ENCODE data around the gene GTF2I. TPM values are rescaled to one million over a fixed set of nuclear protein-coding genes. Genes with fewer than 3 reads are reported as not detected.

The GTF2I gene
- total RNA-seq, 1 donor from 2014 or later: 124 TPM

DNA sequence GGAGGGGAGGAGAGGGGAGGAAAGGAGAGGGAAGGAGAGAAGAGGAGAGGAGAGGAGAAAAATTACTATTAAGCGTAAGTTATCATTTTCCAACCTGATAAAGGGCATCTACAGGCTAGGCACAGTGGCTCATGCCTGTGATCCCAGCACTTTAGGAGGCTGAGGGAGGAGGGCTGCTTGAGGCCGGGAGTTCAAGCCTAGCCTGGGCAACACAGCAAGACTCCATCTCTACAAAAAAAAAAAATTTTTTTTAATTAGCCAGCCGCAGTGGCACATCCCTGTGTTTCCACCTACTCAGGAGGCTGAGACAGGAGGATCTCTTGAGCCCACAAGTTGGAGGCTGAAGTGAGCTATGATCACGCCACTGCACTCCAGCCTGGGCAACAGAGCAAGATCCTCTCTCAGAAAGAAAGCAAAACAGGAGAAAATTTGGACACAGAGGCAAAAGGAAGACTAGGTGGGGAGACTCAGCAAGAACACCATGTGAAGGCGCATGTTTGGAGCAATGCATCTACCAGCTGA lies 35.2 kb upstream of the GTF2I start:
- no peak overlapping the region for H3K4me3 ChIP-seq
- DNase-seq (ENCODE audit: extremely low spot score in 2 of 2): no peak
- intact Hi-C loops (cut with DNase I): no loop called here
- no peak overlapping the region for H3K27ac ChIP-seq
- no peaks in the 10 kb centered on the region for H3K36me3 ChIP-seq
- H3K9me3 ChIP-seq: no peaks in the 10 kb centered on the region
- peaks cover 7% of the 10 kb centered on the region for H3K4me1 ChIP-seq
- no peak for TF ChIP-seq POLR2A (IDR thresholded peaks at IDR 0.05)
- no peaks in the 10 kb centered on the region for H3K27me3 ChIP-seq

DNA sequence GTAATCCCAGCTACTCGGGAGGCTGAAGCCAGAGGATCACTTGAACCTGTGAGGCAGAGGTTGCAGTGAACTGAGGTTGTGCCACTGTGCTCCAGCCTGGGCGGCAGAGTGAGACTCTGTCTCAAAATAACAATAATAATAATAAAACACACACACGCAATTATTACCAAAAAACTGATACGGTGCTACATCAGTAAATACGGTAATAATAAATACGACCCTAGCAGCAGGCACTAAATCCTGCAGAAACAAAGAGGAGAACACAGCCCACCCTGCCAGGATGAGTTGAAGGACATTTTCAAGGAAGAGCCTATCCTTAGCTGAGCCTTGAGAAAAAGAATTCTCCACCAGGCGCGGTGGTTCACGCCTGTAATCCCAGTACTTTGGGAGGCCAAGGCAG lies 34.4 kb upstream of the GTF2I start:
- Histone ChIP-seq H3K36me3 (no peaks in the 10 kb centered on the region), H3K4me1 (peaks cover 9% of the 10 kb centered on the region), H3K27ac (no peak overlapping the region), H3K4me3 (no peak overlapping the region), H3K9me3 (no peaks in the 10 kb centered on the region), H3K27me3 (no peaks in the 10 kb centered on the region)
- TF ChIP-seq POLR2AphosphoS5 (IDR thresholded peaks at IDR 0.05; ENCODE audit: insufficient read depth in 1 of 2, low read depth in 1 of 2): no peak
- TF ChIP-seq, protein P1, sequence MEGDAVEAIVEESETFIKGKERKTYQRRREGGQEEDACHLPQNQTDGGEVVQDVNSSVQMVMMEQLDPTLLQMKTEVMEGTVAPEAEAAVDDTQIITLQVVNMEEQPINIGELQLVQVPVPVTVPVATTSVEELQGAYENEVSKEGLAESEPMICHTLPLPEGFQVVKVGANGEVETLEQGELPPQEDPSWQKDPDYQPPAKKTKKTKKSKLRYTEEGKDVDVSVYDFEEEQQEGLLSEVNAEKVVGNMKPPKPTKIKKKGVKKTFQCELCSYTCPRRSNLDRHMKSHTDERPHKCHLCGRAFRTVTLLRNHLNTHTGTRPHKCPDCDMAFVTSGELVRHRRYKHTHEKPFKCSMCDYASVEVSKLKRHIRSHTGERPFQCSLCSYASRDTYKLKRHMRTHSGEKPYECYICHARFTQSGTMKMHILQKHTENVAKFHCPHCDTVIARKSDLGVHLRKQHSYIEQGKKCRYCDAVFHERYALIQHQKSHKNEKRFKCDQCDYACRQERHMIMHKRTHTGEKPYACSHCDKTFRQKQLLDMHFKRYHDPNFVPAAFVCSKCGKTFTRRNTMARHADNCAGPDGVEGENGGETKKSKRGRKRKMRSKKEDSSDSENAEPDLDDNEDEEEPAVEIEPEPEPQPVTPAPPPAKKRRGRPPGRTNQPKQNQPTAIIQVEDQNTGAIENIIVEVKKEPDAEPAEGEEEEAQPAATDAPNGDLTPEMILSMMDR (IDR thresholded peaks at IDR 0.05): no peak
- TF ChIP-seq POLR2A (IDR thresholded peaks at IDR 0.05): no peak
- intact Hi-C loops (cut with DNase I): no loop called here
- DNase-seq (ENCODE audit: extremely low spot score in 2 of 2): no peak

DNA sequence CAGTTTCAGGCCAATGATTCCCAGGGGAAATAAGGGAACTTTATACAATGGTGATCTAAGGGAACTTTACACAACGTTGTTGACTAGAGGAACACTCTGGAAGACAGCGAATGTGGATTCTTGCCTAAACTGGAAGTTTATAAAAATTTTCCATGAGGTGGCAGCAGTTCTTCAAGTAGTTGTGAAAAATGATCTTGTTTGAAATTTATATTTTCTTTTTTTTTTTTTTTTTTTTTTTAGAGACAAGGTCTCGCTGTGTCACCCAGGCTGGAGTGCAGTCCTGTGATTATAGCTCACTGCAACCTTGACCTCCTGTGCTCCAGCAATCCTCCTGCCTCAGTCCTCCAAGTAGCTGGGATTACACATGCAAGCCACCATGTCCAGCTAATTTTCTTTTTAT lies 32.1 kb upstream of the GTF2I start:
- intact Hi-C loops (cut with DNase I): no loop called here
- Histone ChIP-seq H3K4me3 (no peak overlapping the region), H3K36me3 (no peaks in the 10 kb centered on the region), H3K27me3 (no peaks in the 10 kb centered on the region), H3K4me1 (peaks cover 21% of the 10 kb centered on the region), H3K27ac (peak overlapping the region; percentile 54), H3K9me3 (no peaks in the 10 kb centered on the region)
- TF ChIP-seq POLR2AphosphoS5 (IDR thresholded peaks at IDR 0.05; ENCODE audit: insufficient read depth in 1 of 2, low read depth in 1 of 2): no peak
- no peak for TF ChIP-seq POLR2A (IDR thresholded peaks at IDR 0.05)
- TF ChIP-seq, protein P1 (IDR thresholded peaks at IDR 0.05): no peak
- DNase-seq (ENCODE audit: extremely low spot score in 2 of 2): no peak

DNA sequence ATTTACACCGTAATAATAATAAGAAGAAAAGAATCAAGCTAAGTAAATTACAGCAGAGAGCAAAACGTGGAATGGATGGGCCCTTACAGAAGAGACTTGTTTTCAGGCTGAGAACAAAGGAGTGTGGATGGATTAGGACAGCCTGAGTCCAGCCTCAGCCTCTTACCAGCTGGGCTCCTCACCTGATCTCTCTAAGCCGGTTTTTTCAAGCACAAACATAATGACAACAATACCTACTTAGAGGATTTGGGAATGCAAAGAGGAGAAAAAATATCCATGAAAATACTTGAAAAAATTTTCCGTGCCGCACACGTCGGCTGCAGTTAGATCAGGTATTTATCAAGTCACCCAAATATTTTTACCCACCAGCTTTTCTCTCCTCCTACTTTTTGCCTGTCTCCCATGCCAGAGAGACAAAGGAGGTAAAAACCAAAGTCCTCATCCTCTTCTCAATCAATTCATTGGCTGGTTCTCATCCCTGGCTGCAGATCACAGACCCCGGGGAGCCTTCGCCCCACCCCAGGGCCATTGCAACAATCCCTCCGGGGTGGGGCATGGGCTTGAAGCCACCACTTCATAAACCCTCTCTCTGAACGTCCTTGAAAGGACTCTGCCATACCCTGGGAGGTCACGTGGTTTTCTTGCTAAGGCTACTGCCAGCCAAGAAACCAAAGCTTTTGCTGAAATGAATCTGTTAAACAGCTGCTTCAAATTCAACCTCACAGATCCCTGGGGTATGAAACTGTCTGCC lies 29.7 kb upstream of the GTF2I start:
- no peak for DNase-seq (ENCODE audit: extremely low spot score in 2 of 2)
- no peak for TF ChIP-seq POLR2A (IDR thresholded peaks at IDR 0.05)
- TF ChIP-seq POLR2AphosphoS5 (IDR thresholded peaks at IDR 0.05; ENCODE audit: insufficient read depth in 1 of 2, low read depth in 1 of 2): peak in 1 of 2 donors; percentile 33
- TF ChIP-seq, protein P1 (IDR thresholded peaks at IDR 0.05): no peak
- Histone ChIP-seq H3K27me3 (no peaks in the 10 kb centered on the region), H3K27ac (peak overlapping the region; percentile 47), H3K4me1 (peaks cover 21% of the 10 kb centered on the region), H3K36me3 (no peaks in the 10 kb centered on the region), H3K9me3 (no peaks in the 10 kb centered on the region), H3K4me3 (no peak overlapping the region)
- intact Hi-C loops (cut with DNase I): no loop called here

DNA sequence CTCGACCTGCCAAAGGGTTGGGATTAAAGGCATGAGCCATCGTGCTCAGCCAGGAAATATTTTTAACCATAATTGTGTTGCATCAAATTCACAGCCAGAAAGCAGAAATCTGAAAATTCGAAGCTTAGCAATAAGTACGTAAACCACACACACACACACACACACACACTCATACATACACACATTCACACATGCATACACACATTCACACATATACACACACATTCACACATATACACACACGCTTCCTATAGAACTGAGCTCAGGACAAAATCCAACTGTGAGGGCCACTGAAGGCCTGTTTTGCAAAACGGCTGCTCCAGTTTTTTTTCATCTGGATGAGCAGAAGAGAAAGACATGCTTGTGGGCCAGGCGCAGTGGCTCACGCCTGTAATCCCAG lies 25.0 kb upstream of the GTF2I start:
- Histone ChIP-seq H3K27ac (no peak overlapping the region), H3K27me3 (no peaks in the 10 kb centered on the region), H3K9me3 (no peaks in the 10 kb centered on the region), H3K4me3 (no peak overlapping the region), H3K4me1 (peaks cover 29% of the 10 kb centered on the region), H3K36me3 (no peaks in the 10 kb centered on the region)
- TF ChIP-seq POLR2AphosphoS5 (IDR thresholded peaks at IDR 0.05; ENCODE audit: insufficient read depth in 1 of 2, low read depth in 1 of 2) (no peak), POLR2A (IDR thresholded peaks at IDR 0.05) (no peak)
- TF ChIP-seq, protein P1 (IDR thresholded peaks at IDR 0.05): no peak
- intact Hi-C loops (cut with DNase I): loop anchor here (5.0 kb wide), 1 partner anchor 1475 kb away; no protein-coding TSS in a partner anchor
- DNase-seq (ENCODE audit: extremely low spot score in 2 of 2): no peak

All from vagina (tissue), 2 donors.